Forelimb muscle (tissue), 1 donor: ENCODE measurements around the gene GARIN5A. TPM values are rescaled to one million over a fixed set of nuclear protein-coding genes. Genes with fewer than 3 reads are reported as not detected.

Experiments used
- DNase-seq: peaks from one replicate; pipeline ENCODE4 v3.0.0-alpha.2; 2013; ENCODE audit warnings: low read depth
- polyA plus RNA-seq: library from polyadenylated mRNA; unstranded; fragments of 120-200 nt; gene quantifications from one replicate; pipeline ENCODE4 v1.2.1, GENCODE V29; 2013; ENCODE audit not compliant: insufficient read length

The GARIN5A gene
- polyA plus RNA-seq, 1 donor, result 5.7 TPM

GRCh38 chr19:50434525-50434924 lies 42.1 kb downstream of the GARIN5A start:
- no peak for DNase-seq

- no peak for DNase-seq
Observed at GRCh38 chr19:50433201-50434180, 43.2 kb downstream of the GARIN5A start.

GRCh38 chr19:50432221-50433028 lies 44.2 kb downstream of the GARIN5A start, which contains the start of gene MYBPC2:
Gene MYBPC2, plus strand, starts transcription at chr19:50432892. Its CDS starts 62 bp downstream, at chr19:50432954.
- DNase-seq, result no peak

GRCh38 chr19:50431343-50432220 lies 45.1 kb downstream of the GARIN5A start:
- peak; percentile 57 for DNase-seq

GRCh38 chr19:50430888-50431342 lies 45.7 kb downstream of the GARIN5A start:
- DNase-seq, result no peak

GRCh38 chr19:50428772-50429463 lies 47.7 kb downstream of the GARIN5A start:
- DNase-seq, result no peak

- DNase-seq, result peak; percentile 45
Observed at GRCh38 chr19:50427997-50428425, 48.6 kb downstream of the GARIN5A start.

- DNase-seq, result no peak
Observed at GRCh38 chr19:50427318-50427925, 49.2 kb downstream of the GARIN5A start.

- DNase-seq, result no peak
Observed at GRCh38 chr19:50425581-50425980, 51.1 kb downstream of the GARIN5A start.

- no peak for DNase-seq
Observed at GRCh38 chr19:50423279-50424113, 53.2 kb downstream of the GARIN5A start.

GRCh38 chr19:50422397-50423278 lies 54.0 kb downstream of the GARIN5A start:
- DNase-seq, result no peak

GRCh38 chr19:50420808-50421207 lies 55.8 kb downstream of the GARIN5A start:
- DNase-seq, result no peak

- no peak for DNase-seq
Observed at GRCh38 chr19:50420127-50420526, 56.5 kb downstream of the GARIN5A start.

GRCh38 chr19:50419580-50420035 lies 57.0 kb downstream of the GARIN5A start:
- DNase-seq, result no peak

- DNase-seq, result no peak
Observed at GRCh38 chr19:50419022-50419579, 57.5 kb downstream of the GARIN5A start.

GRCh38 chr19:50418176-50419021 lies 58.2 kb downstream of the GARIN5A start, which contains the start of gene SPIB:
Gene SPIB, plus strand, starts transcription at chr19:50418938. Its CDS starts 25 bp downstream, at chr19:50418963.
- no peak for DNase-seq
